GM23338 (cell line): ENCODE results near the gene UBALD1. TPM values are rescaled to one million over a fixed set of nuclear protein-coding genes. Genes with fewer than 3 reads are reported as not detected.

ENCODE experiments used
- ATAC-seq: fragments of 200-7000 bp; cut with Tn5 transposase; 3 replicates; pipeline ENCODE4 v1.9.1; 2020
- DNase-seq: peaks from one replicate; pipeline ENCODE4 v3.0.0-alpha.2; 2015; ENCODE audit warnings: low spot score
- H2AFZ ChIP-seq: fragments of 200-600 bp; sonication (generic); 2 replicates; pipeline ENCODE4 v1.8.0; 2016; ENCODE audit warnings: antibody characterized with exemption, mild to moderate bottlenecking, moderate library complexity
- H3F3A ChIP-seq: fragments of 200-600 bp; sonication (generic); replicated peaks from 2 replicates; pipeline ENCODE4 v1.8.0; 2017; ENCODE audit warnings: antibody characterized with exemption, mixed run types, low read depth
- H3K27ac ChIP-seq: fragments of 200-600 bp; sonication (generic); 2 replicates; pipeline ENCODE4 v1.6.1; 2016; ENCODE audit warnings: low read depth
- H3K27me3 ChIP-seq: fragments of 200-600 bp; sonication (generic); 2 replicates; pipeline ENCODE4 v1.8.0; 2016; ENCODE audit warnings: mild to moderate bottlenecking, mixed run types, moderate library complexity; ENCODE audit not compliant: insufficient read depth
- H3K36me3 ChIP-seq: fragments of 200-600 bp; sonication (generic); 2 replicates; pipeline ENCODE4 v1.8.0; 2016; ENCODE audit warnings: mild to moderate bottlenecking; ENCODE audit not compliant: insufficient read depth
- H3K4me1 ChIP-seq: fragments of 200-600 bp; sonication (generic); 2 replicates; pipeline ENCODE4 v1.8.0; 2016; ENCODE audit warnings: mild to moderate bottlenecking, moderate library complexity; ENCODE audit not compliant: insufficient read depth
- H3K4me2 ChIP-seq: fragments of 200-600 bp; sonication (generic); 2 replicates; pipeline ENCODE4 v1.7.1; 2017; ENCODE audit warnings: mixed run types
- H3K4me3 ChIP-seq: fragments of 200-600 bp; sonication (generic); 2 replicates; pipeline ENCODE4 v1.6.1; 2016; ENCODE audit warnings: mixed run types
- H3K79me2 ChIP-seq: fragments of 200-600 bp; sonication (generic); replicated peaks from 2 replicates; pipeline ENCODE4 v1.8.0; 2017; ENCODE audit warnings: mild to moderate bottlenecking; ENCODE audit not compliant: insufficient read depth
- H3K9me2 ChIP-seq: fragments of 200-600 bp; sonication (generic); 2 replicates; pipeline ENCODE4 v1.8.0; 2017; ENCODE audit not compliant: insufficient read depth
- H4K20me1 ChIP-seq: fragments of 200-600 bp; sonication (generic); replicated peaks from 2 replicates; pipeline ENCODE4 v1.8.0; 2017; ENCODE audit warnings: mild to moderate bottlenecking; ENCODE audit not compliant: insufficient read depth
- H3K27ac Mint-ChIP-seq: 2 replicates; pipeline ENCODE4 v1.8.0; 2020; ENCODE audit warnings: inconsistent platforms, mild to moderate bottlenecking, moderate library complexity, mixed read lengths
- H3K27me3 Mint-ChIP-seq: 3 replicates; pipeline ENCODE4 v1.8.0; 2022; ENCODE audit warnings: low read depth, mild to moderate bottlenecking, moderate library complexity, mixed read lengths, inconsistent platforms; ENCODE audit not compliant: insufficient read depth, poor library complexity
- H3K36me3 Mint-ChIP-seq: 3 replicates; pipeline ENCODE4 v1.8.0; 2021; ENCODE audit warnings: low read depth, mild to moderate bottlenecking, inconsistent platforms, moderate library complexity, mixed read lengths
- H3K4me1 Mint-ChIP-seq: 3 replicates; pipeline ENCODE4 v1.8.0; 2020; ENCODE audit warnings: mild to moderate bottlenecking, inconsistent platforms, mixed read lengths
- H3K4me3 Mint-ChIP-seq: 3 replicates; pipeline ENCODE4 v1.8.0; 2021; ENCODE audit warnings: moderate library complexity, mild to moderate bottlenecking, inconsistent platforms, mixed read lengths
- H3K9me3 Mint-ChIP-seq: 3 replicates; pipeline ENCODE4 v1.8.0; 2020; ENCODE audit warnings: moderate library complexity, mild to moderate bottlenecking, inconsistent platforms, mixed read lengths
- CREB1 ChIP-seq: fragments of 250-450 bp; sonication (Bioruptor Pico); IDR thresholded peaks from 2 replicates; pipeline ENCODE4 v1.5.0; 2020; ENCODE audit warnings: low read depth, mild to moderate bottlenecking, moderate library complexity
- ETS1 ChIP-seq: IDR thresholded peaks from 2 replicates; pipeline ENCODE4 v1.6.1; 2016; ENCODE audit warnings: antibody characterized with exemption
- EZH2 ChIP-seq: fragments of 200-600 bp; sonication (generic); IDR thresholded peaks from one replicate; pipeline ENCODE4 v1.8.0; 2017; ENCODE audit warnings: antibody characterized with exemption, mild to moderate bottlenecking, low read depth; ENCODE audit not compliant: unreplicated experiment
- EZH2phosphoT487 ChIP-seq: fragments of 200-600 bp; sonication (generic); IDR thresholded peaks from one replicate; pipeline ENCODE4 v1.8.1; 2018; ENCODE audit warnings: antibody characterized with exemption; ENCODE audit not compliant: unreplicated experiment
- JUNB ChIP-seq: IDR thresholded peaks from one replicate; pipeline ENCODE4 v1.6.1; 2016; ENCODE audit warnings: antibody characterized with exemption; ENCODE audit not compliant: unreplicated experiment
- NANOG ChIP-seq: IDR thresholded peaks from 2 replicates; pipeline ENCODE4 v1.6.1; 2016; ENCODE audit warnings: antibody characterized with exemption, borderline replicate concordance
- POLR2AphosphoS5 ChIP-seq: IDR thresholded peaks from 2 replicates; pipeline ENCODE4 v1.6.1; 2016; ENCODE audit warnings: antibody characterized with exemption, low read depth
- STAT1 ChIP-seq: IDR thresholded peaks from one replicate; pipeline ENCODE4 v1.6.1; 2016; ENCODE audit warnings: antibody characterized with exemption; ENCODE audit not compliant: unreplicated experiment
- ZNF114 ChIP-seq: fragments of 250-450 bp; sonication (Bioruptor Pico); IDR thresholded peaks from 2 replicates; pipeline ENCODE4 v1.5.0; 2020; ENCODE audit warnings: mild to moderate bottlenecking, moderate library complexity
- ZNF331 ChIP-seq: fragments of 250-450 bp; sonication (Bioruptor Pico); IDR thresholded peaks from 2 replicates; pipeline ENCODE4 v1.5.0; 2020; ENCODE audit warnings: low read depth, mild to moderate bottlenecking, moderate library complexity
- polyA plus RNA-seq: library from polyadenylated mRNA; unstranded; fragments of >200 nt; fragmentation: Nextera tagmentation; extraction: Ambion mirVana; gene quantifications from 2 replicates; pipeline ENCODE4 v1.2.1, GENCODE V29; 2016
- total RNA-seq: library from RNA; depleted of rRNA; stranded (reverse); fragments of >200 nt; shearing (Covaris generic); gene quantifications from 2 replicates; pipeline ENCODE4 v1.2.3, GENCODE V29; 2014
- TF ChIP-seq, protein P1 (sequence below): IDR thresholded peaks from one replicate; pipeline ENCODE4 v1.6.1; 2018; ENCODE audit warnings: antibody characterized with exemption; ENCODE audit not compliant: unreplicated experiment
- TF ChIP-seq, protein P2 (sequence below): fragments of 250-450 bp; sonication (Bioruptor Pico); IDR thresholded peaks from 2 replicates; pipeline ENCODE4 v1.5.0; 2020; ENCODE audit warnings: mild to moderate bottlenecking, moderate library complexity
- TF ChIP-seq, protein P3 (sequence below), 2 experiments: fragments of 200-600 bp in 1 of 2; sonication (generic) in 1 of 2; conservative IDR thresholded peaks; 2 replicates each; pipeline versions ENCODE4 v1.5.1 to v1.6.1; 2016 to 2017; ENCODE audit warnings: antibody characterized with exemption in 2 of 2, low read depth in 2 of 2, mild to moderate bottlenecking in 2 of 2, moderate library complexity in 1 of 2

The UBALD1 gene
- total and polyA plus RNA-seq, 2 experiments from 2014 or later: 20.7 to 32.8 TPM

- no peaks in the 10 kb centered on the region for H3K9me3 Mint-ChIP-seq
- no peaks in the 10 kb centered on the region for H3K79me2 ChIP-seq
- no peak for ATAC-seq
Measured at GRCh38 chr16:4655801-4656200, 41.1 kb upstream of the UBALD1 start.

More at GRCh38 chr16:4655801-4656200, 41.1 kb upstream of the UBALD1 start:
- no peaks in the 10 kb centered on the region for H3K36me3 ChIP-seq
- no peak overlapping the region for H3K4me2 ChIP-seq
- Mint-ChIP-seq H3K36me3 (peaks cover 19% of the 10 kb centered on the region), H3K27ac (no peak overlapping the region), H3K4me3 (no peak overlapping the region), H3K27me3 (peaks cover 2% of the 10 kb centered on the region), H3K4me1 (no peaks in the 10 kb centered on the region)
- H3F3A ChIP-seq: no peaks in the 10 kb centered on the region
- no peak overlapping the region for H2AFZ ChIP-seq
- TF ChIP-seq ZNF331 (CRISPR knock-in tag) (no peak), POLR2AphosphoS5 (no peak), CREB1 (CRISPR knock-in tag) (no peak), EZH2 (no peak), JUNB (no peak), STAT1 (no peak), ETS1 (no peak), NANOG (no peak), EZH2phosphoT487 (no peak), ZNF114 (CRISPR knock-in tag) (no peak)
- TF ChIP-seq, protein P1, sequence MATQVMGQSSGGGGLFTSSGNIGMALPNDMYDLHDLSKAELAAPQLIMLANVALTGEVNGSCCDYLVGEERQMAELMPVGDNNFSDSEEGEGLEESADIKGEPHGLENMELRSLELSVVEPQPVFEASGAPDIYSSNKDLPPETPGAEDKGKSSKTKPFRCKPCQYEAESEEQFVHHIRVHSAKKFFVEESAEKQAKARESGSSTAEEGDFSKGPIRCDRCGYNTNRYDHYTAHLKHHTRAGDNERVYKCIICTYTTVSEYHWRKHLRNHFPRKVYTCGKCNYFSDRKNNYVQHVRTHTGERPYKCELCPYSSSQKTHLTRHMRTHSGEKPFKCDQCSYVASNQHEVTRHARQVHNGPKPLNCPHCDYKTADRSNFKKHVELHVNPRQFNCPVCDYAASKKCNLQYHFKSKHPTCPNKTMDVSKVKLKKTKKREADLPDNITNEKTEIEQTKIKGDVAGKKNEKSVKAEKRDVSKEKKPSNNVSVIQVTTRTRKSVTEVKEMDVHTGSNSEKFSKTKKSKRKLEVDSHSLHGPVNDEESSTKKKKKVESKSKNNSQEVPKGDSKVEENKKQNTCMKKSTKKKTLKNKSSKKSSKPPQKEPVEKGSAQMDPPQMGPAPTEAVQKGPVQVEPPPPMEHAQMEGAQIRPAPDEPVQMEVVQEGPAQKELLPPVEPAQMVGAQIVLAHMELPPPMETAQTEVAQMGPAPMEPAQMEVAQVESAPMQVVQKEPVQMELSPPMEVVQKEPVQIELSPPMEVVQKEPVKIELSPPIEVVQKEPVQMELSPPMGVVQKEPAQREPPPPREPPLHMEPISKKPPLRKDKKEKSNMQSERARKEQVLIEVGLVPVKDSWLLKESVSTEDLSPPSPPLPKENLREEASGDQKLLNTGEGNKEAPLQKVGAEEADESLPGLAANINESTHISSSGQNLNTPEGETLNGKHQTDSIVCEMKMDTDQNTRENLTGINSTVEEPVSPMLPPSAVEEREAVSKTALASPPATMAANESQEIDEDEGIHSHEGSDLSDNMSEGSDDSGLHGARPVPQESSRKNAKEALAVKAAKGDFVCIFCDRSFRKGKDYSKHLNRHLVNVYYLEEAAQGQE: no peak
- TF ChIP-seq, protein P2, sequence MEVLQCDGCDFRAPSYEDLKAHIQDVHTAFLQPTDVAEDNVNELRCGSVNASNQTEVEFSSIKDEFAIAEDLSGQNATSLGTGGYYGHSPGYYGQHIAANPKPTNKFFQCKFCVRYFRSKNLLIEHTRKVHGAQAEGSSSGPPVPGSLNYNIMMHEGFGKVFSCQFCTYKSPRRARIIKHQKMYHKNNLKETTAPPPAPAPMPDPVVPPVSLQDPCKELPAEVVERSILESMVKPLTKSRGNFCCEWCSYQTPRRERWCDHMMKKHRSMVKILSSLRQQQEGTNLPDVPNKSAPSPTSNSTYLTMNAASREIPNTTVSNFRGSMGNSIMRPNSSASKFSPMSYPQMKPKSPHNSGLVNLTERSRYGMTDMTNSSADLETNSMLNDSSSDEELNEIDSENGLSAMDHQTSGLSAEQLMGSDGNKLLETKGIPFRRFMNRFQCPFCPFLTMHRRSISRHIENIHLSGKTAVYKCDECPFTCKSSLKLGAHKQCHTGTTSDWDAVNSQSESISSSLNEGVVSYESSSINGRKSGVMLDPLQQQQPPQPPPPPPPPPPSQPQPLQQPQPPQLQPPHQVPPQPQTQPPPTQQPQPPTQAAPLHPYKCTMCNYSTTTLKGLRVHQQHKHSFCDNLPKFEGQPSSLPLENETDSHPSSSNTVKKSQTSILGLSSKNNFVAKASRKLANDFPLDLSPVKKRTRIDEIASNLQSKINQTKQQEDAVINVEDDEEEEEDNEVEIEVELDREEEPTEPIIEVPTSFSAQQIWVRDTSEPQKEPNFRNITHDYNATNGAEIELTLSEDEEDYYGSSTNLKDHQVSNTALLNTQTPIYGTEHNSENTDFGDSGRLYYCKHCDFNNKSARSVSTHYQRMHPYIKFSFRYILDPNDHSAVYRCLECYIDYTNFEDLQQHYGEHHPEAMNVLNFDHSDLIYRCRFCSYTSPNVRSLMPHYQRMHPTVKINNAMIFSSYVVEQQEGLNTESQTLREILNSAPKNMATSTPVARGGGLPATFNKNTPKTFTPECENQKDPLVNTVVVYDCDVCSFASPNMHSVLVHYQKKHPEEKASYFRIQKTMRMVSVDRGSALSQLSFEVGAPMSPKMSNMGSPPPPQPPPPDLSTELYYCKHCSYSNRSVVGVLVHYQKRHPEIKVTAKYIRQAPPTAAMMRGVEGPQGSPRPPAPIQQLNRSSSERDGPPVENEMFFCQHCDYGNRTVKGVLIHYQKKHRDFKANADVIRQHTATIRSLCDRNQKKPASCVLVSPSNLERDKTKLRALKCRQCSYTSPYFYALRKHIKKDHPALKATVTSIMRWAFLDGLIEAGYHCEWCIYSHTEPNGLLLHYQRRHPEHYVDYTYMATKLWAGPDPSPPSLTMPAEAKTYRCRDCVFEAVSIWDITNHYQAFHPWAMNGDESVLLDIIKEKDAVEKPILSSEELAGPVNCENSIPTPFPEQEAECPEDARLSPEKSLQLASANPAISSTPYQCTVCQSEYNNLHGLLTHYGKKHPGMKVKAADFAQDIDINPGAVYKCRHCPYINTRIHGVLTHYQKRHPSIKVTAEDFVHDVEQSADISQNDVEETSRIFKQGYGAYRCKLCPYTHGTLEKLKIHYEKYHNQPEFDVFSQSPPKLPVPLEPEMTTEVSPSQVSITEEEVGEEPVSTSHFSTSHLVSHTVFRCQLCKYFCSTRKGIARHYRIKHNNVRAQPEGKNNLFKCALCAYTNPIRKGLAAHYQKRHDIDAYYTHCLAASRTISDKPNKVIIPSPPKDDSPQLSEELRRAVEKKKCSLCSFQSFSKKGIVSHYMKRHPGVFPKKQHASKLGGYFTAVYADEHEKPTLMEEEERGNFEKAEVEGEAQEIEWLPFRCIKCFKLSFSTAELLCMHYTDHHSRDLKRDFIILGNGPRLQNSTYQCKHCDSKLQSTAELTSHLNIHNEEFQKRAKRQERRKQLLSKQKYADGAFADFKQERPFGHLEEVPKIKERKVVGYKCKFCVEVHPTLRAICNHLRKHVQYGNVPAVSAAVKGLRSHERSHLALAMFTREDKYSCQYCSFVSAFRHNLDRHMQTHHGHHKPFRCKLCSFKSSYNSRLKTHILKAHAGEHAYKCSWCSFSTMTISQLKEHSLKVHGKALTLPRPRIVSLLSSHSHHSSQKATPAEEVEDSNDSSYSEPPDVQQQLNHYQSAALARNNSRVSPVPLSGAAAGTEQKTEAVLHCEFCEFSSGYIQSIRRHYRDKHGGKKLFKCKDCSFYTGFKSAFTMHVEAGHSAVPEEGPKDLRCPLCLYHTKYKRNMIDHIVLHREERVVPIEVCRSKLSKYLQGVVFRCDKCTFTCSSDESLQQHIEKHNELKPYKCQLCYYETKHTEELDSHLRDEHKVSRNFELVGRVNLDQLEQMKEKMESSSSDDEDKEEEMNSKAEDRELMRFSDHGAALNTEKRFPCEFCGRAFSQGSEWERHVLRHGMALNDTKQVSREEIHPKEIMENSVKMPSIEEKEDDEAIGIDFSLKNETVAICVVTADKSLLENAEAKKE: no peak
- TF ChIP-seq, protein P3, sequence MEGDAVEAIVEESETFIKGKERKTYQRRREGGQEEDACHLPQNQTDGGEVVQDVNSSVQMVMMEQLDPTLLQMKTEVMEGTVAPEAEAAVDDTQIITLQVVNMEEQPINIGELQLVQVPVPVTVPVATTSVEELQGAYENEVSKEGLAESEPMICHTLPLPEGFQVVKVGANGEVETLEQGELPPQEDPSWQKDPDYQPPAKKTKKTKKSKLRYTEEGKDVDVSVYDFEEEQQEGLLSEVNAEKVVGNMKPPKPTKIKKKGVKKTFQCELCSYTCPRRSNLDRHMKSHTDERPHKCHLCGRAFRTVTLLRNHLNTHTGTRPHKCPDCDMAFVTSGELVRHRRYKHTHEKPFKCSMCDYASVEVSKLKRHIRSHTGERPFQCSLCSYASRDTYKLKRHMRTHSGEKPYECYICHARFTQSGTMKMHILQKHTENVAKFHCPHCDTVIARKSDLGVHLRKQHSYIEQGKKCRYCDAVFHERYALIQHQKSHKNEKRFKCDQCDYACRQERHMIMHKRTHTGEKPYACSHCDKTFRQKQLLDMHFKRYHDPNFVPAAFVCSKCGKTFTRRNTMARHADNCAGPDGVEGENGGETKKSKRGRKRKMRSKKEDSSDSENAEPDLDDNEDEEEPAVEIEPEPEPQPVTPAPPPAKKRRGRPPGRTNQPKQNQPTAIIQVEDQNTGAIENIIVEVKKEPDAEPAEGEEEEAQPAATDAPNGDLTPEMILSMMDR (conservative IDR thresholded peaks at IDR 0.05; ENCODE audit: low read depth in 2 of 2): no peak
- H3K4me3 ChIP-seq: no peak overlapping the region
- H4K20me1 ChIP-seq: 0 out of 2 replicates have a peak, but pooled peaks cover 3% of the 10 kb centered on the region
- H3K4me1 ChIP-seq: no peaks in the 10 kb centered on the region
- H3K27ac ChIP-seq: no peak overlapping the region
- H3K9me2 ChIP-seq: no peaks in the 10 kb centered on the region
- H3K27me3 ChIP-seq: no peaks in the 10 kb centered on the region
- DNase-seq: no peak
